GDM1 (cell line): ENCODE data around the gene CYP4F2.
"Not testable (repeated sequence)": the region's sequence is repeated elsewhere in the genome, so short reads cannot be mapped to it uniquely, and the experiment has no call there.

ENCODE experiments used
- DNase-seq: peaks from one replicate; lab custom pipeline; 2025; lab: John Stamatoyannopoulos, UW

Gene CYP4F2

GRCh38 chr19:15843894-15844222 lies 54.0 kb downstream of the CYP4F2 start:
- DNase-seq: not testable (repeated sequence)

- DNase-seq: no peak
These were observed 54.5 kb downstream of the CYP4F2 start for GRCh38 chr19:15843203-15843893.

GRCh38 chr19:15841875-15842569 lies 55.9 kb downstream of the CYP4F2 start:
- no peak for DNase-seq

- no peak for DNase-seq
These were observed 57.0 kb downstream of the CYP4F2 start for GRCh38 chr19:15840833-15841232.

DNA sequence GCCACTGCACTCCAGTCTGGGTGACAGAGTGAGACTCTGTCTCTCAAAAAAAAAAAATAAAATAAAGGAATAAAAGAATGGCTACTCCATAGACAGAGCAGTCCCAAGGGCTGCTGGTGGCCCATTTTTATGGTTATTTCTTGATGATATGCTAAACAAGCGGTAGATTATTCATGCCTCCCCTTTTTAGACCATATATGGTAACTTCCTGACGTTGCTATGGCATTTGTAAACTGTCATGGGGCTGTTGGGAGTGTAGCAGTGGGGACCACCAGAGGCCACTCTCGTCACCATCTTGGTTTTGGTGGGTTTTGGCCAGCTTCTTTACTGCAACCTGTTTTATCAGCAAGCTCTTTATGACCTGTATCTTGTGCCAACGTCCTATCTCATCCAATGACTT lies 58.0 kb downstream of the CYP4F2 start:
- not testable (repeated sequence) for DNase-seq

GRCh38 chr19:15838351-15838750 lies 59.5 kb downstream of the CYP4F2 start:
- no peak for DNase-seq

GRCh38 chr19:15837221-15837731 lies 60.6 kb downstream of the CYP4F2 start:
- DNase-seq: peak; percentile 55

DNA sequence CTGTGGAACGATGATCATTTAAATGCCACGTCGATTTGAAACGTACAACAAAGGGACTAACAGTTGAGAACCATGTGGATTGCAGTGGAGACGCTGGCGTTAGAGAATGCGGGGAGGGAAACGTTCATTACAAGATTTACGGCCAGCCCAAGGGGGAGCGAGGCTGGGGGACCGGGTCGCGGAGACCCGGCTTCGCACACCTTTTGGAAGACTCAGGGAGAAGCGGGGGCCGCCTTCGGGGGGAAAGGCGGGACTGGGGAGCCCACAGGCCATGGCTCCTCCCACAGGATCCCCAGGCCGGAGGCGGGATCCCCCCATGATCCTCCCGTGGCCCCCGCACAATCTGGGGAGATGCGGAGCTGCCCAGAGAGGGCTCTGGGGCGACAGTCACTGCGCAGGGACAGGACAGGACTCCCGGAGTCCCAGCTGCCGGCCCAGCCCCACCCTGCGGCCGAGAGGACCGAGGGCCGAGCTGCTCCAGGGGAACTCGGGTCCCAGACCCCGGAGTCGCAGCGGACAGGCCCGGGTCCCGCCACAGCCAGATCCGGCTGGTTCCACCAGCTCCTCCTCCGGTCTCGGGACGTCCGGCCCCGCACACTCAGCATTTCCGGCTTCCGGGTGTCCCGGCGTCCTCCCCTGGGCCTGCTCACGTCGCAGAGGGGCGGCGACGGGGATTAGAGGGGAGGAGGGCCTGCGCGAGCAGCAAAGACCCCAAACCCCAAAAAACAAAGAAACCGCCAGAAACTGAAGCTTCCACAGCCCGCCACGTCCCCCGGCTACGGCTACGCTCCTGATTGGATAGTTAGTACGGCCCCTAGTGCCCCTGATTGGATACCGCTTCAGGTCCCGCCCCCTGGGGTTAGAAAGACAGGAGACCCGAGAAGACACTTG lies 61.3 kb downstream of the CYP4F2 start:
- peak; percentile 93 for DNase-seq

DNA sequence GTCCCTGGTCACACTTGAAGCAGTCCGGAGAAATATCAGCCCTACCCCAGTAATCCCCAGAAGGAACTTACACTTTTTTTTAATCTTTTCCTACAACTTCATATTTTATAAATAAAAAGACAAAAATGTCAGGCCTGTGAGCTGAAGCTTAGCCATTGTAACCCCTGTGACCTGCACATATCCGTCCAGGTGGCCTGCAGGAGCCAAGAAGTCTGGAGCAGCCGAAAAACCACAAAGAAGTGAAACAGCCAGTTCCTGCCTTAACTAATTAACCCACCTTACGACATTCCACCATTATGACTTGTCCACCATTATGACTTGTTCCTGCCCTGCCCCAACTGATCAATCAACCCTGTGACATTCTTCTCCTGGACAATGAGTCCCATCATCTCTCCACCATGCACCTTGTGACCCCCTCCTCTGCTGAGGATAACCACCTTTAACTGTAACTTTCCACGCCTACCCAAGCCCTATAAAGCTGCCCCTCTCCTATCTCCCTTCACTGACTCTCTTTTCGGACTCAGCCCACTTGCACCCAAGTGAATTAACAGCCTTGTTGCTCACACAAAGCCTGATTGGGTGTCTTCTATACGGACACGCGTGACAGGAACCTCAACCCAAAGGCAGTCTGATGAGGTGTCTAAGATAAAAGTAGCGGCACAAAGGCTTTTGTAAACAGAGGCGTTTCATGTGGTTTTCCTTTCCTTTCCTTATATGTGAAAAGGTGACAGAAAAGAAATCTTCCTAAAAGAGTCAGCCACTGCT lies 62.1 kb downstream of the CYP4F2 start:
- DNase-seq: not testable (repeated sequence)

GRCh38 chr19:15834232-15834631 lies 63.6 kb downstream of the CYP4F2 start:
- DNase-seq: not testable (repeated sequence)

DNA sequence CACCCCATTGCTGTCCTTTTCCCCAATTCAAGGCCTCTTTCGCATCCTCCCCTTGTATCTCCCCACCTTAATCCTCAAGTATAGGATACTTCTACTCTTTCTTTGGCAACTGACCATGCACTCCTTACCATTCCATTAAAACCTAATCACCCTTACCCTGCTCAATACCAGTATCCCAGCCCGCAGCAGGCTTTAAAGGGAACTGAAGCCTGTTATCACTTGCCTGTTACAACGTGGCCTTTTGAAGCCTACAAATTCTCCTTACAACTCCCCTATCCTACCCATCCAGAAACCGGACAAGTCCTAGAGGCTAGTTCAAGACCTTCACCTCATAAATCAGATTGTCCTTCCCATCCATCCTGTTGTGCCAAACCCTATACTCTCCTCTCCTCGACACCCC lies 66.2 kb downstream of the CYP4F2 start:
- DNase-seq: no peak

GRCh38 chr19:15829786-15830185 lies 68.1 kb downstream of the CYP4F2 start:
- DNase-seq: no peak

- DNase-seq: no peak
These were observed 68.6 kb downstream of the CYP4F2 start for GRCh38 chr19:15829306-15829698.

- DNase-seq: not testable (repeated sequence)
These were observed 69.1 kb downstream of the CYP4F2 start for GRCh38 chr19:15828611-15829305.

DNA sequence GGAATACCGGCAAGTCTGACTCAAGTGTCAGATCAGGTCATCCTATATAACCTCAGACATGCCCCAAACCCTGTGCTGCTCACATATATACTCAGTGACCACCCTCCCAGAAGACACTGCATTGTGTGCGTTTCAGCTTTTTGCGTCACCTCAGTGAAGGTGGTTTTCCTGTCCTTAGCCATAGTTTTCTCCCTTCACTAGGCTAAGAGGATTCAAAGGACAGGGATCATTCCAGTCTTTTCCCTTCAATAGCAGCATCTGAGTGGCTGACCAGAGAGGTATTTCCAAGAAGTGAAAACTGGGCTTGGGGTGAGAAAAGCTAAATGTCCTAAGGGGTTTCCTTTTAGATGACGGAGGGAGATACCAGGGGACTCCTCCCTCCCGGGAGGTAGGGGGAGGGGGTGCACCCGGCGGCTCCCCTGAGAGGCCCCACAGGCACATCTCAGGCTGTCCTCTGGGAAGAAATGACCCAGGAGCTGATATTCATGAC lies 69.7 kb downstream of the CYP4F2 start:
- no peak for DNase-seq
